Measurements from ENCODE around the gene BORCS8.
"Not testable (repeated sequence)": the region's sequence is repeated elsewhere in the genome, so short reads cannot be mapped to it uniquely, and the experiment has no call there.

The BORCS8 gene

DNA sequence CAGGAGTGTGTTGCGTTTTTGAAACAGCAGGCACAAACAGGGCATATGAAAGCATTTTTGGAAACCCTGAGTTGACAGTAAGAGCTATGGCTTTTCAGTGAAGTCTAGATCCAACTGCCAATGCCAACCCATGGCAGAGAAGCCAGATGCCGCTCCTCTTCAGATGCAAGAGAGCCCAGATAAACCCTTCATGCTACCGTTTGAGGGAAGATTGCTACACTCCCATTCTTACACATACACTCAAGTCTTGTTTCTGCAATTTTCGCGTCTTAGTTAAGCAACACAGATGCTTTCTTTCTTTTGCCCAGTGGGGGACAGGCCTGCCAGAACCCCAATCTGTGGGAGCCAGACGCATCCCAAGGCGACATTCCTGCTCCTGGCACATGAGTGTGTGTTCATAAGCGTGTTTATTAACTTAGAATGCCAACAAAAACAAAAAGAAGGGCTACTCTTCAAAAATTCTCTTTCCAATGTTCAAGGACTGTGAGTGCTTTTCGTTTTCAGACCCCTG lies 10.4 kb downstream of the BORCS8 start:
- no peak for DNase-seq (ENCODE audit: low read depth in 2 of 3, low spot score in 1 of 3)

DNA sequence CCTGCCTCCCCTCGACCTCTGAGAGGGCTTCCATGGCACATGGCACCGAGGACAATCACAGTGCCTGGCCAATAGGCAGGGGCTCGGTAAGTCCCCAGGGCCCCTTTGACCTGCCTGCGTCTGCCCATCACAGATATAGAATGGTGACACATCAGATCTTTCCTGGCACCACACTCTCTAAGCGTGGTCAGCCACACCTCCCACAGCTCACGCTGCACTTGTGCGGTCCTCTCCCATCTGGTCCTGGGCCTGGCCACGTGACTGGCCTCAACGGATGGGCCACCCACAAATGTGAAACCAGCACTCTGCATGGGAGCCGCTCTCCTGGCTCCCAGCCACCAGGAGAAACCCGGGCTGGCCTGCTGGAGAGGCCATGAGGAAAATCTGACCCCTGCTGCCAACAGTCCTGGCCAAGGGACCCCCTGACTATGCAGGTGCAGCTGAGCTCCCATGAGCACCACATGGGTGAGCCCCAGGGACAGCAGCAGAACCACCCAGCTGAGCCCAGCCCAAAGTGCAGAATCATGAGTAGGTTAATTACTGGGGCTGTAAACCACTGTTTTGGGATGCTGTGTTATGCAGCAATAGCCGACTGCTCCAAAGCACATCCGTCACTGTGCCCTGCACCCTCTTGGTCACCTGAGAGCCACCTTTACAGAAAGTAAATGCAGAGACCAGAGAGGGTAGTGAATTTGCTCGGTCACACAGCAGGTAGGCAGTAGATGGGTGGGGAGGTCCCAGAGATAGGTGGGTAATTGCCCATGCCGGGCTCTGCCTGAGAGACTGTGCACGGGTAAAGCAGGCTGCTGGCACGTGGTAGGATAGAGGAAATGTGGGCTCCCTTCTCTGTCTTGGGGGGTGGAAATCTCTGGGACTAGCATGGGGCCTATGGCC lies 12.2 kb downstream of the BORCS8 start:
- DNase-seq (ENCODE audit: low read depth in 2 of 3, low spot score in 1 of 3) = no peak

DNA sequence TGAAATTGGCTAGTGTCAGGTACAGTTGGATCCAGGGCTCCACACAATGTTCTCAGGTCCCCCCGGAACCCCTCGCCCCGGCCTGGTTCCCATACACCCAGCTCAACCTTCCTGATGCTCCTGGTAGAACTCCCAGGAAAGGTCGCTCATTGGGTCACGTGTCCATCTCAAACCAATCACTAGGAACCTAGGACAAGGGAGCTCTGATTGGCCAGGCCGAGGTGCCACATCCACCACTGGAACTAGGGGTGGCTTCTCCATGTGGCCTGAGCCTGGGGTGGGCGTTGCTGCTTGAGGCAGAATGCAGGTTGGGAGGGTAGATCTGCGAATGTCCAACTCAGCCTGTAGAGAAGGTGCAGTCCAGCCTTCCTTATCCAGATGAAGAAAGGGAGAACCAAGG lies 15.0 kb downstream of the BORCS8 start:
- no peak for DNase-seq (ENCODE audit: low read depth in 2 of 3, low spot score in 1 of 3)

- not testable (repeated sequence) for DNase-seq (ENCODE audit: low read depth in 2 of 3, low spot score in 1 of 3)
These were observed 18.7 kb downstream of the BORCS8 start for GRCh38 chr19:19173243-19173642.

- DNase-seq (ENCODE audit: low read depth in 2 of 3, low spot score in 1 of 3) = no peak
These were observed 20.0 kb downstream of the BORCS8 start for GRCh38 chr19:19171821-19172532.

DNA sequence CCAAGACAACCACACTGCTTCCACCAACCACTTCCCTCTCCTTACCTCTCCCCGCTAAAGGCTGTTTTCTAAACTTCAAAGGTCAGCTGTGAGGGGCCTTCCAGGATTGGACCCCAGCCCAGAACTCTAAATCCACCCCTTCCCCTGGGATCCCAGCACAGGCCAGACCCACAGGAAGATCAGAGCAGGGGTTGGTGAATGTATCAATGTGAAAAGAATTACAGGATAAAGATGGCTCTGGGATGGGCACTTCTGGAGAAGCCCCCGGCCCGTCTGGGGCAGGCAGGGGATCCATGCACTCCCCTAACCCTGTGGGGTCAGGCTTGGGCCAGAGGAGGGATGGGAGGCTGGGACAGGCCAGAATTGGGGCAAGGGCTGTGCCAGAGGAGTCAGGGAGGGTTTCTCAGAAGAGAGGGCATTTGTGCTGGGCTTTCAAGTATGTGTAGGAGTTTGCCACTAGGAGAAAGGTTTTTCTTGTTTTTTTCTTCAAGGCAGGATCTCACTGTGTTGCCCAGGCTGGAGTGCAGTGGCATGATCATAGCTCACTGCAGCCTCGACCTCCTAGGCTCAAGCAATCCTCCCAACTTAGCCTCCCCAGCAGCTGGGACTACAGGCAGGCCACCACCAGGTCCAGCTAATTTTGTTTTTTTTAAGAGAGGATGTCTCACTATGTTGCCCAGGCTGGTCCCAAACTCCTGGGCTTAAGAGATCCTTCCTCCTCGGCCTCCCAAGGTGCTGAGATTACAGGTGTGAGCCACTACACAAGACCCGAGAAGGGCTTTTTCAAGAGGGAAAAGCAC lies 20.9 kb downstream of the BORCS8 start:
- DNase-seq (ENCODE audit: low read depth in 2 of 3, low spot score in 1 of 3) = no peak

DNA sequence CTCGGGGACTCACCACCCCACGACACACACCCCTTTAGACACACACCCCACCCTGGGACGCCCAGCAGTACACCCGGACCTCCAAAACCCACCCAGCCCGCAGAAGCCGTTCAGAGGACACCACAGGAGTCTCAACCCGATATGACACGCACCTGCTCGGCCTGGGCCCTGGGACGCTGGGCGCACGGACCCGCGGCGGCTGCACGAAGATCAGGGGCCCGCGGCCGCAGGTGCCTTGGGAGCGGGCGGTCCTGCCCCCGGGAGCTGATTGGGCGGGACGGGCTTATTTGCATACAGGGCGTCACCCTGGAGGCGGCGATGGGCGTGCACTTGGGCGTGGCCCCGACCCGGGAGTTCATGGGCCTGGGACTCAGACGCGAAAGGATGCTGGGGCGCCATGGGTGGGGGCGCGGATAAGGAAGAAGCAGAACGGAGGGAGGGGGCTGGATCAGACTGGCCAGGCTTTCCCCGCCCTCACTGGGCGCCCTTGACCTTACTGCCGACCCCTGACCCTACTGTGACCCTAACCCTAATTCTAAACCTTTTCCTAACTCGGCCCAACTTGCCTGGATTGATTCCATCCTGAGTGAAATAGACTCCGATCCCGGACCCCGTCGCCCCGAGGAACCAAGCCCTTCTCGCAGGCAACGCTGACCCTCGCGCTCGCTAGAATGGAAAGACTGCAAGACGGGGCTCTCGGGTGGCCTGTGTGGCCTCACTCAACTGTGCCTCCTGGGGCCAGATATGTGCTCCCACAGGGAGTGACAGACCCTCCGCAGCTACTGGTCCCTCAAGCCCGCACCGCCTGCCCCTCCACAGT lies 21.7 kb downstream of the BORCS8 start, which contains the start of gene MEF2B:
MEF2B (minus strand) TSS at position 211 of the 820 bp plus-strand sequence. CDS start 19,528 bp downstream, outside the sequence.
- DNase-seq (ENCODE audit: low read depth in 2 of 3, low spot score in 1 of 3) = peak; percentile 67 to 81 (median 72)

- no peak for DNase-seq (ENCODE audit: low read depth in 2 of 3, low spot score in 1 of 3)
These were observed 22.5 kb downstream of the BORCS8 start for GRCh38 chr19:19169236-19170052.

DNA sequence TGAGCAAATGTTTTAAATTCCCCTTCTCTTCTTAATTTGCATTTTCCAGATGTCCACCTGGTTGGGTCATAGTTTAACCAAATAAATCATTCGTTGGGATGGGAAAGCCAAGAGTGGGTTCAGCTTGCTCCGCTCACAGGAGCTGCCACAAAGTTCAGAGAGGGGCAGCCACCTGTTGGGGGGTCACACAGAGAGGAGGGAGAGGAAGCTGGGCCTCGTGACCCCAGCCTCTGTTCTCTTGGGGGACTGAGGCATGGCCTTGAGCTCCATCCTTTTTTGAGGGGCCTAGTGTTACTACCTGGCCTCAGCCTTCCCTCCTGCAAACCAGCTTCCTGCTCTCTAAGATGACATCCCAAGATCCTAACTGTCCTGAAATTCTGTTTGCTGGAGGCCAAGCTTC lies 24.3 kb downstream of the BORCS8 start:
- no peak for DNase-seq (ENCODE audit: low read depth in 2 of 3, low spot score in 1 of 3)

GRCh38 chr19:19165396-19165795 lies 26.6 kb downstream of the BORCS8 start:
- no peak for DNase-seq (ENCODE audit: low read depth in 2 of 3, low spot score in 1 of 3)

- no peak for DNase-seq (ENCODE audit: low read depth in 2 of 3, low spot score in 1 of 3)
These were observed 29.5 kb downstream of the BORCS8 start for GRCh38 chr19:19162495-19162894.

GRCh38 chr19:19160461-19161035 lies 31.4 kb downstream of the BORCS8 start:
- DNase-seq (ENCODE audit: low read depth in 2 of 3, low spot score in 1 of 3) = no peak

DNA sequence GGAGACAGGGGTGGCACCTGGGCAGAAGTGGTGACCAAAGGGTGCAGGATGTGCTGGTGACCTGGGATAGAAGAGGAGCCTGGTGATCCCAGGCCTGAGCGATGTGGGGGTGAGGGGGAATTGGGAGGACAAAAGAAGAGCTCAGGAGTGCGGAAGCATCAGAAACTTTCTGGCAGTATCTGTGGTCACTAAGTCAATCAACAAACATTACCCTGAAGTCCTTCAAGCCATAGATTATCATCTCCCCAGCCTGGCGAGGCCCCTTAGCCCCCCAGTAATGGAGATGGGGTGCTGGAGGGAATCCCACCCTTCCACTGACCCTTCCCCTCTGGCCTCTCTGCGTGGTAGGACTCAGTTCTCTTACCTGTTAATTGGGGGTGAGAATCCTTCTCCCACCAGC lies 32.4 kb downstream of the BORCS8 start:
- DNase-seq (ENCODE audit: low read depth in 2 of 3, low spot score in 1 of 3) = no peak

- DNase-seq (ENCODE audit: low read depth in 2 of 3, low spot score in 1 of 3) = no peak
These were observed 34.1 kb downstream of the BORCS8 start for GRCh38 chr19:19157808-19158207.

DNA sequence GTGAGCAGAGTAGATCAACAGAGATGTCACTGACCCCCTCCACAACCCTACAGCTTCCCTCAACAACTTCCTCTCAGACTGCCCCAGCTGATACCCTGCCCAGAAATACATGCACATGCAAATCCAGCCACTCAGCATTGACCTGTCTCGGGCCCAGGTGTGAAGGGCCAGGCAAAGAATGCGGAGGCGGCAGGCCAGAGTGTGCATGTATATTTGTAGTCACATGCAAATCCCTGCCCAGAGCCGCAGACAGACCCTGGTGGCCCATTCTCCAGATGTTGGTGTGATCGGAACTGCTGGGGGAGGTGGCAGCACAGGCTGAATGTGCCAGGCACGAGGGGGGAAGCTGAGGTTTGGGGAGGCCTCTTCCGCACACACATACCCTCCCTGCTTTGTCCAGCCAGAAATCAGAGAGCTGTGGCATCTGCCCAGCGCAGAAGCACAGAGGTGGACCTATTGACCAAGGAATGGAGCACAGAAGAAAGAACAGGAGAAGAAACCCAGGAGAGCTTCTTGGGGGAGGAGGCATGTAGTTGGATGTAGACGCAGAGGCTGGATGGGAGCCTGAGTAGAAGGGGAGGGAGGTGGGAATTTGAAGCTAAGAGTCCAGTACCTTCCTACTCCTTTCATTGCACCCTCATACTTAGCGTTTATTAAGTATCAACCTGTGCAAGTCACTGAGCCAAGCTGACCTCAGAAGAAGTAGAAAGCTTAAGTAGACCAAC lies 36.3 kb downstream of the BORCS8 start:
- no peak for DNase-seq (ENCODE audit: low read depth in 2 of 3, low spot score in 1 of 3)

- no peak for DNase-seq (ENCODE audit: low read depth in 2 of 3, low spot score in 1 of 3)
These were observed 37.0 kb downstream of the BORCS8 start for GRCh38 chr19:19154768-19155494.

DNA sequence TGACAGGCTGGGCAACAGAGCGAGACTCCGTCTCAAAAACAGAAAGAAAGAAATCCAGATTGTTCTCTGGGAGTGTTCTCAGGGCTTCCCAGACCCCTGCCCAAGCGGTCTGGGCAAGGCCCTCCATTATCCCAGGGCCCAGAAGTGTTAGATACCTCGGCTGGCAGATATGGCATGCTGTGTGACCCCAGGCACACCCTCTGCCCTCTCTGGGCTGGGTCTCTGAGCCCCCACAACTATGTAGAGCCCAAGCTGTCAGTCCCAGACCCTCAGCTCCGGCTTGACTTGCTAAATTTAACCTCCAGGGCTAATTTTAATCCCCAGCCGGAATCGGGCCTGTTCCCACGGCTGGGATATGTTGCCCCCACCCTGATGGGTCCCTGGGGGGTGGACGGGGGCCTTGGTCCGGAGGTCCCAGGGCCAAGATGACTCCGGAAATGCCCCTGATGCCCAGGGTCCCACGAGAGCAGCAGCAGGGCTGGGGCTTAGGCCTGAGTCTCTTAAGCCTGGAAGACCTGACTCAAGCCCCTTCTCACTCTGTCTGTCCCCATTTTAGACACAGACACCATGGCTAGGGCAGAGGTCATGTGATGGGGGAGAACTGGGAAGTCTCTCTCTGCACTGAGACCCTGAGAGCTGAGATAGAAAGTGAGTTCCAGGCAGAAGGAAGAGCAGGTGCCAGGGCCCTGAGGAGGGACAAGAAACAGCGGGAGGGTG lies 39.1 kb downstream of the BORCS8 start:
- no peak for DNase-seq (ENCODE audit: low read depth in 2 of 3, low spot score in 1 of 3)

Data from stimulated activated CD4-positive, alpha-beta T cell treated with anti-CD3 and anti-CD28 coated beads, Interleukin-12 subunit alpha, Interleukin-12 subunit beta, amount 100 ng/mL, for 48 hours (primary cell).